HG03558 (cell line): ENCODE data around the gene XPO5.

ENCODE experiments used
- ATAC-seq: cut with Tn5 transposase; IDR thresholded peaks from one replicate; pipeline ENCODE4 v1.9.1; 2021; ENCODE audit warnings: moderate number of reproducible peaks; ENCODE audit not compliant: unreplicated experiment; ENCODE audit errors: extremely low read depth

Gene XPO5

DNA sequence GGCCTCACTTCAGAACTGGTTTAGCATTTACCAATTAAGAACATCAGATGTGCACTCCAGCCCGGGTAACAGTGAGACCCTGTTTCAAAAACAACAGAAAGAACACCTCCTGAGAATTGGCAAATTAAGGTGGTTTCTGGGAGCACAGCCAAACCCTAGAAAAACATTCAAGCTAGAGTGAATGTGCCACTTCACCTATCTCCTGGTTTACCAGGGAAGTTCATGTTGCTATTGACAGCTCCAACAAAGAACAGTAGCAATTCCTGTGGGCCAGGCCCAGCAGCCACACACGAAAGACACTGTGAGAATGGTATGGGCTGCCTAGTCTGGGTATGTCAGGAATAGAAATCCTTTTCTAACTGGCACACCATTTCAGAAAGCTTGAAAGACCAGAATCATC is 54.0 kb downstream of the XPO5 start:
- ATAC-seq, result no peak

DNA sequence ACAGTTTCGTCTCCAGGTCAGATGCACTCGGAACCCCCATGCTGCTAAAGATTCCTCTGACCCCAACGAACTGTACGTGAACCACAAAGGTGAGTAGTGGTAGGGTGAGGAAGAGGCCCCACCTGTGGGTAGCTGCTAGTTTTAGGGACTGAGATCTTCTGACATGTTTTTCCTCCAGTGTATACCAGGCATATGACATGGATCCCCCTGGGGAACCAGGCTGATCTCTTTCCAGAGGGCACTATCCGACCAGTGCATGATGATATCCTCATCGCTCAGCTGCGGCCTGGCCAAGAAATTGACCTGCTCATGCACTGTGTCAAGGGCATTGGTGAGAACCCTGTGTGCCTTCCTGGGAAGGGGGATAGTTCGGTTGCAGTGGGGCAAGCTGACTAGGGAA is 55.7 kb downstream of the XPO5 start:
- no peak for ATAC-seq

DNA sequence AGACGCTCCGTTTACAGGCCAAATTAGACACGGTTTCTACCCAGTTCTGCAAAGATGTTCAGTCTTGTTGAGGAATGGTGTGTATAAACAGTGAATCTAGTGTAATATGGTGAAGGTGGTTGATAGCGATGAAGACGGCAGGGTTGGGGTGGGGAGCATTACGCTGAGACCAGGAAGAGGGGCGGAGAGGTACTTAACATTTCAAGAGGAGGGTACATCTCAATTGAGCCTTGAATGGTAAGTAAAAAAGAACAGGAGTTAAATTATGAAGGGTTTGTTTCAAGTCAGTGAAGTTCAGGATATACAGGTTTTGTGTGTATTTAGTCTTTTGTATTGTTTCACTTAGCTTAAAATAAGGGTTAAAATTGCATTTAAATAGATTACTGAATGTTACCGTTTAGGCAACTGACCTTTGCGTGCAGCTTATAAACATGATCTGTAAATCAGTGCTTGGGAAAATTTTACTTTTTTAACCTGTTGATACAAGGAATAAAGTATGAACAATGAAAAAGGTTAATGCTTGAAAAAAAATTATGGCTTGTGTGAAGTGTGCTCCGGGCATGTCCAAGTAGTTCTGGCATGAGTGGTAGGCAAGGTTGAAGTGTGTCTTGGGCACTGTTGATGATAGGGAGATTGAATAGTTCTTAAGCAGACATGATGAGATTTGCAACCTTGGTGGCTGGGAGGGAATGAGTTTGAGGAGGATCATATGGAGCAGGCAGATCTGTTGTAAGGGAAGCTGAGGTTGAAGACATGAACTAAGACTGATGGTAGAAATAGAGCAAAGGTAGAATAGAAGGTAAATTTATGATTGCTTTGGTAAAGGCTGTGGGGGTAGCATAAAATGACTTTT is 58.1 kb downstream of the XPO5 start:
- ATAC-seq, result no peak

DNA sequence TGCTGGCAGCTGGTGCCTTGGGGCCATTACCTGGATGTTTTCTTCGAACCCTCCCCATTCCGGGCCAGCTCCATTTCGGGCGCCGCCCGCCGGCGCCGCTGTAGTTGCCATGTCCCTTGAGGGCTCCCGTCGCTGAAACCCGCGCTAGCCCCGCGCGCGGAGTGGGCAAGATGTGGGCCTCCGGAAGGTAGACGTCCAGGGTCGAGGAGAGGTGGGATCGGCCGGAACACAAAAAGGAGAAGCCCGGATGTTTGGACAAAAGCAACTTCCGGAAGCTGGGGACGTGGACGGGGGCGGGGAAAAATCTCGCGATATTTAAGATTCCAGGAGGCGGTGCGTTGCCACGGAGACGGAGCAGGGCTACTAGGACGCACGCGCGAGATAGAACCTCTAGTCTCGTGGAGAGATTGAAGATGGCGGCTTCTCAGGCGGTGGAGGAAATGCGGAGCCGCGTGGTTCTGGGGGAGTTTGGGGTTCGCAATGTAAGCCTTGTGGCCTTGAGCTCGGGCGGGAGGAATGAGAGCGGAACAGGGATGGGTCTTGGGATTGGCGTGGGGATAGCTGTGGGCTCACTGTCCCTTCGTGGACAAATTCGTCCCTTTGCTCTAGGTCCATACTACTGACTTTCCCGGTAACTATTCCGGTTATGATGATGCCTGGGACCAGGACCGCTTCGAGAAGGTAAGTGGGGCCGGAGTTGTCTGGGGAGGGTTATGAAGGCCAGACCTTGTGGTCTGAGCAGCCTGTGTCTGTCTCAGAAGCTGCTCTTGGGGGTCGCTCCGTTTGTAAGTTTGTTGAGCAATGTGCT is 58.9 kb downstream of the XPO5 start, which contains the start of the genes POLR1C and YIPF3:
TSS of gene POLR1C (plus strand) at position 393 of the 808 bp plus-strand sequence. CDS start at position 414, 21 bp downstream.
TSS of gene YIPF3 (minus strand) at position 230 of the 808 bp plus-strand sequence. CDS start at position 111, 119 bp downstream.
- peak; percentile 83 for ATAC-seq

DNA sequence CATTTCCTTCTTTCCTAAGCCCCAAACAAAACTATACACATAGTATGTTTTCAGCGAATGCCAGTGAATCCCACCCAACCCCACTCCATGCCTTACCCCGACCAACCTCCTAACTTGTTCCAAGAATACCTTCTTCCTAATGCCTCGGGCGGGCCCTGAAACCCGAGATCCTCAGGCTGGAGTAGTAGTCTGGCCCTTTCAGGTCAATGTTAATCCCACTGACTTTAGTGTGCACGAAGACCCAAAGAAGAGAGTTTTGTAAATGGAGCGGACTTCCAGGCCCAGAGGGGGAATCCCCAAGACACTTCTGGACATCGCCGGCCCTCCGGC is 59.5 kb downstream of the XPO5 start:
- ATAC-seq, result no peak

DNA sequence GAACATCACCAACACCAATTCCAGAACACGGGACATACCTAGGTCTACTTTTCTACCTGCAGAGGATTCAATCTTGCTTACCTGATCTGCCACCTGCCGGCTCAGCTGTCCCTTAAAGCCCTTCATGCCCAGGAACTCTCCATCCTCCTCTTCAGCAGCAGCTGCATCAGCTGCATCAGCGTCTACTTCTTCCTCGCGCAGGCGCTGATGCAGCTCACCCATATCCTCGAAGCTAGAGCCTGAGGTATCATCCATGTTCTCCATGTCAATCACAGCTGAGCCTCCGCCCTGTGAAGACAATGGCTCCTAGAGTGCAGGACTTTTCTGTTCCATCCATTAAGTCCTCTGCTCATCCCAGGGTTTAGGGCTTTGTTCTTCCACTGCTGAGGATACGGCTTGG is 60.0 kb downstream of the XPO5 start:
- no peak for ATAC-seq

DNA sequence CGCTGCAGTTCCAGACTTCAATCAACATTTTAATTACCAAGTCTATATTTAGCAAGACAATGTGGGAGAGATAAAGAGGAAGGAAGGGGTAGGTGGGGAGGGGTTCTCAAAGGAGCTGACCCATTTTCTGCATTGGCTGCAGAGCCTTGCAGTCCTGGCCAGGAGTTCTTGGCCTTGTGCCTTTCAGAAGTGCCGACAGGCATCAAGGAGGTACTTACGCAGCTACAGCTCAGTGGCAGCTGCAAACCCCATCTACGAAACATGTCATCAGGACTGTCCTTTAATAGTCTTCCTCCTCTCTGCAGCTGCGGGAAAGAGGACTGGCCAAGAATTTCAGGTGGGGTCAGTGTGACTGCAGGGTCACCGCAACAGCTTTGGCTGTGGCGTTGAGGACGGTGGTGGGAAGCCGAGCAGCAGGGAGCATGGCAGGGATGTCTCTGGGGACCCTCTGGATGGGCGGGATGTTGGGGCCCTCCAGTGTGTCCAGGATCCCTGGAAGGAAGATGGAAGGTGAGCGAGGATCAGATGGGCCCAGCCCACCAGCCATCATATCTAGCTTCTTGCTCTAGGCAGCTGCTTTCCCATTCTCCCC is 63.9 kb downstream of the XPO5 start:
- no peak for ATAC-seq

DNA sequence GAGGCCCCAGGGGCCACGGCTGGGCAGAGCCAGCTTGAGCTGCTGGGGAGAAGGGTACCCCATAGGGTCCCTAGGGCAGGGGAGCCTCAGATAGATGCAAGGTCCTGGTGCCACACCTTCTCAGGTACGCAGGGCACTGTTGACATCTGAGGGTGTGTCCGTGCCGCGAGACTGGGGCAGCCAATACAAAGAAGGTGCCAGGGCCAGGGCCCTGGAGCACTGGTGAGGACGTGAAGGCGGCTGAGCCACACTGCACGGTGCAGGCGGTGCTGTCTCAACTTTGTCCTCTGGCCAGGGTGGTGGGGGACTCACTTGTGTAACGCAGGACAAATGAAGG is 65.0 kb downstream of the XPO5 start:
- no peak for ATAC-seq

DNA sequence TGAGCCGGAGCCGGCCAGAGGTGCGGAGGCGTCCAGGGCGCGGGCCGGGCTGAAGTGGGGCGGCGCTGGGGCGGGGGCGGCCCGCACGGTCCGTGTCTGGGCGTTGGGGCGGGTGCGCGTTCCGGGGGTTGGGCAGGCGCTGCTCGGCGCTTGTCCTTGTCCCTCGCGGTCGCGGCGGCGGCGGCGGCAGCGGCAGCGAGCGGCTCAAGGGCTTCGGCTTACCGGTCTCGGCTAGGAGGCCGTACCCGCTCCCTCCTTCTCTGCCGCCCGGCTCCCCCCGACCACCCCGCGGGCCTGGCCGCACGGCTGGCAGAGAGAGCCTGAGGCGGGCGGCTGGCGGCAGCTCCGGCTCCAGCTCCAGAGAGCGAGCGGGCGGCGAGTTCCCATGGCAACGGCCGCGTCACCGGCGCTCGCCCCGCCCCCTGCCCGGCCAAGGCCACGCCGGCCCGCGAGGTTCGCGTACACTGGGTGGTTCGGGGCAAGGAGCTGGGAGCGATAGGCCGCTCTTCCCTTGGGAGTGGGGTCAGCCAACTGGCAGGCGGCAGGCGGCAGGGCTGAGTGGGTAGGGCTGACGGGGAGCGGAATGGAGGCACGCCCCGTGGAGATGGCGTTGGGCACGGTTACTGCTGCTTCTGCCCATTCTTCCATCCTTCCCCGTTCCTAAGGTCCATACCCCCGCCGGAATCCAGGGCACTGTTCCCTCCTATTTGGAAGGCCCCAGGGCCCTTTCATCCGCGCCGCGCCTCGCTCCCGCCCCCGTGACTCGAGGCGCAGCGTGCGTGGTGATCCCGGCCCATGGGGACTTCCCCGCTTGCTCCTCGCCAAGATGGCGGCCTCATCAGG is 65.6 kb downstream of the XPO5 start, which contains the start of gene LRRC73:
TSS of gene LRRC73 (minus strand) at position 363 of the 843 bp plus-strand sequence. CDS start 561 bp downstream, outside the sequence.
- ATAC-seq, result peak; percentile 55

DNA sequence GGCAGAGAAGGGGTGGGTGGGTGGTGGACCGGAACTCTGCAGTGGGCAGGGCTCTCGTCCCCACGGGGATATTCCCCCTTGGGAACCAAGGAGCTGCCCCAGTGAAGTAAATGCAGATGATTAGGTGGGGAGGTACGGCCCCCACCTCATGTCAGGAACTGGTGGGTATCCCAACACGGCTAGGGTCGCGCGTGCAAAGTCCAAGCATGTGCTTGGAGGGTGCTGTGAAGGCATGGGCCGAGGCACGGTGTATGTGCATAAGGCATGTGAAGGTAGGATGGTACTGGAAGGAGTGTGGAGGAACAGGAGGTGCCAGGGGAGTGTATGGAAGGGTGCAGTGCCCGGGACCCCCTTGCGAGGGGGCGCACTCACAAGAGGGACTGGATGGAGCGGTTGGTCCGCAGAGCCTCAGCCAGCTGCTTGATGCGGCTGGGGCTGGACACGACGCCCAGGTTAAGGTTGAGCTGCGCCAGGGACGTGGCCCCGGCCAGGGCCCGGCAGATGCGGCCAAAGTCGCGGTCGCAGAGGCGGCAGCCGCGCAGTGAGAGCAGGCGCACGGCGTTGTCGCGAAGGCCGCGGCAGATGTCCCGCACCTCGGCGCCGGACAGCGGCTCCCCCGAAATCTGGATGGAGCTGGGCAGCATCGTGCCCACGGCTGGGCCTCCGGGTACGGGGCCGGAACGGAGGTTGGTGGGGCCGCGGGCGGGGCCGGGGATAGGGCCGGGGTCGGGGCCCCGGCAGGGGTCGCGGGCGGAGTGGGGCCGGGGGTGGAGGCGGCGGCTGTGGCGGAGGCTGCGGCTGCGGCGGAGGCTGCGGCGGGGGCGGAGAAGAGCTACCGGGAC is 66.5 kb downstream of the XPO5 start:
- no peak for ATAC-seq

DNA sequence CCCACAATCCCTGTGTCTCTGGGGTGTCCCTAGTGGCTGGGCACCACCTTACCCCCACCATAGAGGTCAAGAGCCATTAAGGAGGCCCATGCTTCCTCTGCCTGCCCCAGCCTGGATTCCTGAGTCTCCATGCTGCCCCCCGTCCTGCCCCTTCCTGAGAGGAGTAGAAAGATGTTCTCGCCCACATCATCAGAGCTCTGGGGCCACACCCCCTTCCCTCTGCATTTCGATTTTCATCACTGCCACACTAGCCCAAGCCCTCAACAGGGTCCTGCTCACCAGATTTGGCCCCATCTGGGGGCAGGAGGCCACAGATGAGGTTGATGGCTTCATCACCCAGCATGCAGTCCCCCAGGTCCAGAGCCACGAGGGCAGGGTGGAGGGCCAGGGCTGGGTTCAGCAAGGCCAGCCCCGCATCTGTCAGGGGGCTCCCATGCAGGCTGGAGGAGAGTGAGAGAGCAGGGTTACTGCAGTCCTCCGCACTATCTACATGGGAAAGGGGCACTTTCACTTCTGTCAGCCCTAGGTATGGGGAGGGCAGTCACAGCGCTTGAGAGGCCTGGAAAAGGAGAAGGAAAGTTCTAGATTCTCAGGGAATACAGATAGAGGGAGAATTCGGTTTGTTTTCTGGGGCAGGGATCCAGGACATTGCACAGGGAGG is 67.2 kb downstream of the XPO5 start:
- ATAC-seq, result no peak

DNA sequence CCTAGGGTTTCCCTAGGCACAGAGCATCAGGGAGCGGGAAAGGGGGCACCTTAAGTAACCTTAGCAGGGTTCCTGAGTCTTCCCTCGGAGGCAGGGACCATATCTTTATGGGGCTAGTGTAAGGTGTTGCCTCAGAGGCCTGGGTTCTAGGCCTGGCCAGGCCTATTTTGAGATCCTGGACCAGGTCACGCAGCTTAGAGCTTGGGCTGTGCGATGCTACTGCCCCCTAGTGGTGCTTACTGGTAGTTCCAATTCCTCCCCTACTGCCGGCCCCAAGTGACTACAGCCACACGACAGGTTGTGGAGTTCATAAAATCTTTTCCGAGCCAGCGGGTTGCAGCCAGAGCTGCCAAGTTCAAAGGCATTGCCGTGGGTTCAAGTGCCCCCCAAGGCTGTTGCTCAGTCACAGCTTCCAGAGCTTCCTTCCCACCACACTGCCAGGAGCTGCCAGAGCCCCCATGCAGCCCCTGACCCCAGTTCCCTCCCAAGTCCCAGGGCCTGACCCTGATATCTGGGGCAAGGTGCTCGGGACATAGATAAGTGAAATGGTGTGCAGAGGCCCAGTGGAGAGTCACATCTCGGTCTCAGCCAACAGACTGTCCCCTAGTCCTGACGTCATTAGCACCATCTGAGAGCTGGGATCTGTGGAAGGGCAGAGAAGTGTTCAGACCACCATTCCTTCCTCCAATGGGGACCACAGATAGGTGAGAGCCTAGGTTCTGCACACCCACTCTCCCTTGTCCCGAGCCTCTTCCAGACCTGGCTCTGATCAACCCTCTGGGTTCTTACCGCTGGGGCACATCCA is 69.0 kb downstream of the XPO5 start:
- ATAC-seq, result no peak

DNA sequence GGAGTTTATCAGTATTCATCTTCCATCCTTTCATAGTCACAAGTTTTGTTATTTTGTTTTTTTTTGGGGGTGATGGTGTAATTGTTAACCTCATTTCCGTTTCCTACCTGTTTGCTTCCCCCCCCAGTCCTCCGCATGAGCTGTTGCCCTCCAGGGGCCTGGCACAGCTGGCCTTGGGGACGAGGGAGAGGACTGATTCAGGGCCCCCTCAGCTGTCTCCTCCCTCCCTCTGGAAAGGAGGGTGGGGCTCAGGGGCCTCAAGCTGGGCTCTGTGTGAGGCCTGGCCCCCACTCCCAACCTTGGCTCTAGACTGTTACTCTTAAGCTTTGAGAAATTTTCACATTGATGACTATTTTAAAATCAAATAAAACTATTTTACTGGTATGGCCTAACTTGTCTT is 69.7 kb downstream of the XPO5 start:
- no peak for ATAC-seq

DNA sequence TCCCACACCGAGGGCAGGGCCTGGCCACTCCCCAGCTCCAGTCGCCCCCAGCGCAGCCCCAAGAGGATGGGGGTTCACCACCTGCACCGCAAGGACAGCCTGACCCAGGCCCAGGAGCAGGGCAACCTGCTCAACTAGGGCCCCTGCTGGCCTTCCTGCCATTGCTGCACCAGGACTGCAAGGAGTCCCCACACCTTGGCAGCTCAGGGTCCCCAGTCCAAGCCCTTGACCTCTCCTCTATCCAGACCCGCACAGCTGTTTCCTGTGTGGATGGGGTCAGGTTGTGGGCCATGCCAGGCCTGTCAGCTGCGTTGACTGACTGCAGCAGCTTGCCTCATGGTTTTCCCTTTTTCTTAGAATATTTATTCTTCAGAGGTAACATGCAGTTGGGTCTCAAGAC is 70.1 kb downstream of the XPO5 start:
- no peak for ATAC-seq

DNA sequence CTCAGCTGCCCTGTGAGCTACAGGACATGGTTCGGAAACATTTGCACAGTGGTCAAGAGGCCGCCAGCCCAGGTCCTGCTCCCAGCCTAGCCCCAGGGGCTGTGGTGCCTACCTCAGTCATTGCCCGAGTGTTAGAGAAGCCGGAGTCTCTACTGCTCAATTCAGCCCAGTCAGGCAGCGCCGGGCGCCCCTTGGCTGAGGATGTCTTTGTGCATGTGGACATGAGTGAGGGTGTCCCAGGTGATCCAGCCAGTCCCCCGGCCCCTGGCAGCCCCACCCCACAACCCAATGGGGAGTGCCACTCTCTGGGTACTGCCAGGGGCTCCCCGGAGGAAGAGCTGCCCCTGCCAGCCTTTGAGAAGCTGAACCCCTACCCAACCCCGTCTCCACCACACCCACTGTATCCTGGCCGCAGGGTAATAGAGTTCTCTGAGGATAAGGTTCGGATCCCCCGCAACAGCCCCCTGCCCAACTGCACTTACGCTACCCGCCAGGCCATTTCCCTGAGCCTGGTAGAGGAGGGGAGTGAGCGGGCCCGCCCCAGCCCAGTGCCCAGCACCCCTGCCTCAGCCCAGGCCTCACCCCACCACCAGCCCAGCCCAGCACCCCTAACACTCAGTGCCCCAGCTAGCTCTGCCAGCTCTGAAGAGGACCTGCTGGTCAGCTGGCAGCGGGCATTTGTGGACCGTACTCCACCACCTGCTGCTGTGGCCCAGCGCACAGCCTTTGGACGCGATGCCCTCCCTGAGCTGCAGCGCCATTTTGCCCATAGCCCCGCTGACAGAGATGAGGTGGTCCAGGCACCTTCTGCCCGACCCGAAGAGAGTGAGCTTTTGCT is 70.9 kb downstream of the XPO5 start:
- ATAC-seq, result no peak

DNA sequence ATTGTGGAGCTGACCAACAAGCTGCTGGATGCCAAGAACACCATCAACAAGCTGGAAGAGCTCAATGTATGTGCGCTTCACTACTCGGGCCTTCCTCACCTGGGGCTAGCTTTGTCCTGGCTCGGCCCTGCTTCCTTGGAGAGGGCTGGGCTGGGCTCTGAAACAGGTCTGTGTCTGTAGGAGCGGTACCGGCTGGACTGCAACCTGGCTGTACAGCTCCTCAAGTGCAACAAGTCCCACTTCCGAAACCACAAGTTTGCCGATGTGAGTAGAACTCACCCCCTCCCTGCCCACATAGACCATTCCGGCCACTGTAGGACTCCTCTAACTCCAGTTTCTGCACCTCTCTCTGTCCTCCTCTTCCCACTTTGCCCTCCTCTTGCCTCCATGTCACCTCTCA is 72.4 kb downstream of the XPO5 start:
- no peak for ATAC-seq

DNA sequence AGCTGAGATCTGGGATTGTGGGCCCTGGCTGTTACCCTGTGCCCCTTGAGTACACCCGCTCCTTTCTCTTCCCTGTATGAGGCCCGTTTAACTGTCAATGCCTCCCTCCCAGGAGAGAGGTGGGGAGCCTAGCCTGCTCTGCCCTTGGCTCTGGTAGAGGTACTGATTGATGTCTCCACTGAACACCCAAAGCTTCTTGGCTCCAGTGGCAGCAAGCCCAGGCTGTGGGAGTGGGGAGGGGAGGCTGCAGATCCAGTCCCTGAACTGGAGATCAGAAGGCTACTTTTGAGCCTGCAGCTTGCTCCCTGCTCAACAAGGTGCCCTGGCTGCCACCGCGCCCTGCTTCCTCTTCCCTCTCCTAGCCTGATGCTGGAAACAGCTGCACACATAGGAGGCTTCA is 73.2 kb downstream of the XPO5 start:
- ATAC-seq, result no peak
